Loucy (cell line): ENCODE data around the gene SMR3B.

Source experiments
- EZH2phosphoT487 ChIP-seq: fragments of 200-600 bp; IDR thresholded peaks from 2 replicates; pipeline ENCODE4 v1.6.1; 2018; ENCODE audit warnings: antibody characterized with exemption, mild to moderate bottlenecking, moderate library complexity, borderline replicate concordance
- TF ChIP-seq, protein P1 (sequence below): fragments of 200-600 bp; sonication (generic); conservative IDR thresholded peaks from 2 replicates; pipeline ENCODE4 v1.5.1; 2014; ENCODE audit warnings: mild to moderate bottlenecking, antibody characterized with exemption, low read length

- TF ChIP-seq, protein P1, sequence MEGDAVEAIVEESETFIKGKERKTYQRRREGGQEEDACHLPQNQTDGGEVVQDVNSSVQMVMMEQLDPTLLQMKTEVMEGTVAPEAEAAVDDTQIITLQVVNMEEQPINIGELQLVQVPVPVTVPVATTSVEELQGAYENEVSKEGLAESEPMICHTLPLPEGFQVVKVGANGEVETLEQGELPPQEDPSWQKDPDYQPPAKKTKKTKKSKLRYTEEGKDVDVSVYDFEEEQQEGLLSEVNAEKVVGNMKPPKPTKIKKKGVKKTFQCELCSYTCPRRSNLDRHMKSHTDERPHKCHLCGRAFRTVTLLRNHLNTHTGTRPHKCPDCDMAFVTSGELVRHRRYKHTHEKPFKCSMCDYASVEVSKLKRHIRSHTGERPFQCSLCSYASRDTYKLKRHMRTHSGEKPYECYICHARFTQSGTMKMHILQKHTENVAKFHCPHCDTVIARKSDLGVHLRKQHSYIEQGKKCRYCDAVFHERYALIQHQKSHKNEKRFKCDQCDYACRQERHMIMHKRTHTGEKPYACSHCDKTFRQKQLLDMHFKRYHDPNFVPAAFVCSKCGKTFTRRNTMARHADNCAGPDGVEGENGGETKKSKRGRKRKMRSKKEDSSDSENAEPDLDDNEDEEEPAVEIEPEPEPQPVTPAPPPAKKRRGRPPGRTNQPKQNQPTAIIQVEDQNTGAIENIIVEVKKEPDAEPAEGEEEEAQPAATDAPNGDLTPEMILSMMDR: no peak
- no peak for TF ChIP-seq EZH2phosphoT487
Measured at GRCh38 chr4:70371987-70372386, 10.9 kb upstream of the SMR3B start.
